Stimulated activated naive CD4-positive, alpha-beta T cell (primary cell): ENCODE measurements around the gene SLC9A3.
"Not testable (repeated sequence)": the region's sequence is repeated elsewhere in the genome, so short reads cannot be mapped to it uniquely, and the experiment has no call there.

Source experiments
- DNase-seq, 6 experiments: peaks; one replicate each; lab custom pipeline; 2025; lab: John Stamatoyannopoulos, UW

The SLC9A3 gene

GRCh38 chr5:488744-489688, 35.2 kb downstream of the SLC9A3 start:
- no peak for DNase-seq

GRCh38 chr5:488241-488640, 36.0 kb downstream of the SLC9A3 start:
- DNase-seq, result no peak

GRCh38 chr5:486597-486996, 37.7 kb downstream of the SLC9A3 start:
- DNase-seq, result not testable (repeated sequence)

- no peak for DNase-seq
Observed at GRCh38 chr5:485946-486491, 38.2 kb downstream of the SLC9A3 start.

- no peak for DNase-seq
Observed at GRCh38 chr5:485113-485945, 38.9 kb downstream of the SLC9A3 start.

- DNase-seq, result no peak
Observed at GRCh38 chr5:484556-484955, 39.7 kb downstream of the SLC9A3 start.

- DNase-seq, result no peak
Observed at GRCh38 chr5:483434-484140, 40.7 kb downstream of the SLC9A3 start.

- no peak for DNase-seq
Observed at GRCh38 chr5:483011-483410, 41.2 kb downstream of the SLC9A3 start.

GRCh38 chr5:482506-482905, 41.7 kb downstream of the SLC9A3 start:
- DNase-seq, result no peak

GRCh38 chr5:482021-482420, 42.2 kb downstream of the SLC9A3 start:
- no peak for DNase-seq

- DNase-seq, result no peak
Observed at GRCh38 chr5:481347-481746, 42.9 kb downstream of the SLC9A3 start.

GRCh38 chr5:479566-480319, 44.5 kb downstream of the SLC9A3 start:
- no peak for DNase-seq

GRCh38 chr5:478982-479535, 45.2 kb downstream of the SLC9A3 start:
- no peak for DNase-seq

- no peak for DNase-seq
Observed at GRCh38 chr5:478369-478981, 45.8 kb downstream of the SLC9A3 start.

GRCh38 chr5:477871-478270, 46.4 kb downstream of the SLC9A3 start:
- no peak for DNase-seq

GRCh38 chr5:477247-477646, 47.0 kb downstream of the SLC9A3 start:
- DNase-seq, result no peak

GRCh38 chr5:476814-477175, 47.5 kb downstream of the SLC9A3 start:
- no peak for DNase-seq

- no peak for DNase-seq
Observed at GRCh38 chr5:476102-476813, 48.0 kb downstream of the SLC9A3 start.

- DNase-seq, result no peak
Observed at GRCh38 chr5:475704-476101, 48.5 kb downstream of the SLC9A3 start.
